ENCODE measurements around the gene HEMGN. TPM values are rescaled to one million over a fixed set of nuclear protein-coding genes. Genes with fewer than 3 reads are reported as not detected.

The HEMGN gene
- total and polyA plus RNA-seq, 2 donors (not counting 1 experiment from before 2014, with no cell fraction given): 0.06 TPM; not detected in 1

- Mint-ChIP-seq H3K4me3 (no peak overlapping the region), H3K9me3 (ENCODE audit: insufficient read depth) (no peaks in the 10 kb centered on the region), H3K27me3 (peaks cover 23% of the 10 kb centered on the region), H3K27ac (no peak overlapping the region), H3K4me1 (peaks cover 6% of the 10 kb centered on the region)
- H3K4me1 ChIP-seq (ENCODE audit: control insufficient read depth in 2 of 2, insufficient read depth in 2 of 2, low read length in 2 of 2): peaks cover 3 to 6% of the 10 kb centered on the region in 2 donors
- no peak for DNase-seq
- no peak overlapping the region for H3K9ac ChIP-seq (ENCODE audit: low read length)
- CTCF ChIA-PET: interaction anchor here (0.9 to 1.5 kb wide), 3 partner anchors 11 to 17 kb away, joined by 3 to 4 read pairs (median 4); no protein-coding TSS in a partner anchor
- TF ChIP-seq EZH2 (IDR thresholded peaks at IDR 0.05; ENCODE audit: borderline replicate concordance, insufficient read depth, low read depth, low read length, poor library complexity, severe bottlenecking): no peak
- TF ChIP-seq, protein P1, sequence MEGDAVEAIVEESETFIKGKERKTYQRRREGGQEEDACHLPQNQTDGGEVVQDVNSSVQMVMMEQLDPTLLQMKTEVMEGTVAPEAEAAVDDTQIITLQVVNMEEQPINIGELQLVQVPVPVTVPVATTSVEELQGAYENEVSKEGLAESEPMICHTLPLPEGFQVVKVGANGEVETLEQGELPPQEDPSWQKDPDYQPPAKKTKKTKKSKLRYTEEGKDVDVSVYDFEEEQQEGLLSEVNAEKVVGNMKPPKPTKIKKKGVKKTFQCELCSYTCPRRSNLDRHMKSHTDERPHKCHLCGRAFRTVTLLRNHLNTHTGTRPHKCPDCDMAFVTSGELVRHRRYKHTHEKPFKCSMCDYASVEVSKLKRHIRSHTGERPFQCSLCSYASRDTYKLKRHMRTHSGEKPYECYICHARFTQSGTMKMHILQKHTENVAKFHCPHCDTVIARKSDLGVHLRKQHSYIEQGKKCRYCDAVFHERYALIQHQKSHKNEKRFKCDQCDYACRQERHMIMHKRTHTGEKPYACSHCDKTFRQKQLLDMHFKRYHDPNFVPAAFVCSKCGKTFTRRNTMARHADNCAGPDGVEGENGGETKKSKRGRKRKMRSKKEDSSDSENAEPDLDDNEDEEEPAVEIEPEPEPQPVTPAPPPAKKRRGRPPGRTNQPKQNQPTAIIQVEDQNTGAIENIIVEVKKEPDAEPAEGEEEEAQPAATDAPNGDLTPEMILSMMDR (IDR thresholded peaks at IDR 0.05): no peak
- no peaks in the 10 kb centered on the region for H3K36me3 ChIP-seq (replicated peaks in 1 of 2; ENCODE audit: control extremely low read depth in 1 of 2, control insufficient read depth in 1 of 2, extremely low read depth in 1 of 2, insufficient read depth in 2 of 2, low read length in 1 of 2)
- no peaks in the 10 kb centered on the region for H3K79me2 ChIP-seq (ENCODE audit: control insufficient read depth, insufficient read depth, low read length)
- ATAC-seq (ENCODE audit: low read depth): no peak
- intact Hi-C loops (cut with micrococcal nuclease): no loop called here
- H4K20me1 ChIP-seq (ENCODE audit: control insufficient read depth, insufficient read depth, low read length, poor library complexity, severe bottlenecking): no peaks in the 10 kb centered on the region
- H3K4me3 ChIP-seq (ENCODE audit: control extremely low read depth in 1 of 5, extremely low read depth in 1 of 5, insufficient read depth in 1 of 5, low read depth in 2 of 5, low read length in 4 of 5): no peak overlapping the region
- H2AFZ ChIP-seq (ENCODE audit: insufficient read depth, low read depth, low read length, poor library complexity, severe bottlenecking): no peak overlapping the region
- no peak overlapping the region for H3K4me2 ChIP-seq (replicated peaks; ENCODE audit: low read depth, low read length, poor library complexity, severe bottlenecking)
- peaks cover 0 to 11% (median 4%) of the 10 kb centered on the region in 4 experiments for H3K27me3 ChIP-seq (replicated peaks in 1 of 4; ENCODE audit: control extremely low read depth in 1 of 4, control insufficient read depth in 3 of 4, insufficient read depth in 4 of 4, low read length in 3 of 4)
- POLR2A ChIA-PET: no interaction called here
- H3K27ac ChIP-seq (ENCODE audit: low read length in 2 of 2): no peak overlapping the region
- no peaks in the 10 kb centered on the region for H3K9me3 ChIP-seq (ENCODE audit: control extremely low read depth in 1 of 3, control insufficient read depth in 2 of 3, insufficient read depth in 1 of 3, low read length in 2 of 3)
Observed at GRCh38 chr9:97936998-97937397, 974 bp downstream of the HEMGN start.

DNA sequence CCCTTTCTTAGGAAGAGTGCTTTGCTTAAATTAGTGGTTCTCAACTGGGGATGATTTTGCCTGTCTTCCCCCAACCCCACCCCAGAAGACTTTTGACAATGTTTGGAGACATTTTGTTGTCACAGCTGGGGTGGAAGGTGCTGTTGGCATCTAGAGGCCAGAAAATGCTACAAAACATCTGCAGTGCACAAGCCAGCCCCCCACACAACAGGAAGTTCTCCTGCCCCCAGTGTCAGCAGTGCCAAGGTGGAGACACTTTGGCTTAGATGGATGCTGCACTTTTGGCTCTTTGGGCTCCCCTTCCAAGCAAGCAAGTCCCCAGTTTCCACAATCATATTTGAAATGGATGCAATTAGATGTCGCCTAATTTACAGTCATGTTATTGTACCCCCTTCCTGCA, 2.7 kb downstream of the HEMGN start:
- WGBS (ENCODE audit: insufficient coverage): no CpG with 5 or more reads among the region's 1 CpG
- Histone ChIP-seq H3K36me3 (replicated peaks in 1 of 2; ENCODE audit: control extremely low read depth in 1 of 2, control insufficient read depth in 1 of 2, extremely low read depth in 1 of 2, insufficient read depth in 2 of 2, low read length in 1 of 2) (no peaks in the 10 kb centered on the region), H3K4me1 (ENCODE audit: control insufficient read depth in 2 of 2, insufficient read depth in 2 of 2, low read length in 2 of 2) (peaks cover 3 to 6% of the 10 kb centered on the region in 2 donors), H3K4me2 (replicated peaks; ENCODE audit: low read depth, low read length, poor library complexity, severe bottlenecking) (no peak overlapping the region), H3K27ac (ENCODE audit: low read length in 2 of 2) (no peak overlapping the region), H2AFZ (ENCODE audit: insufficient read depth, low read depth, low read length, poor library complexity, severe bottlenecking) (no peak overlapping the region), H3K9ac (ENCODE audit: low read length) (no peak overlapping the region), H3K27me3 (replicated peaks in 1 of 4; ENCODE audit: control extremely low read depth in 1 of 4, control insufficient read depth in 3 of 4, insufficient read depth in 4 of 4, low read length in 3 of 4) (peaks cover 0 to 11% (median 4%) of the 10 kb centered on the region in 4 experiments), H4K20me1 (ENCODE audit: control insufficient read depth, insufficient read depth, low read length, poor library complexity, severe bottlenecking) (no peaks in the 10 kb centered on the region), H3K4me3 (ENCODE audit: control extremely low read depth in 1 of 5, extremely low read depth in 1 of 5, insufficient read depth in 1 of 5, low read depth in 2 of 5, low read length in 4 of 5) (no peak overlapping the region), H3K9me3 (ENCODE audit: control extremely low read depth in 1 of 3, control insufficient read depth in 2 of 3, insufficient read depth in 1 of 3, low read length in 2 of 3) (no peaks in the 10 kb centered on the region), H3K79me2 (ENCODE audit: control insufficient read depth, insufficient read depth, low read length) (no peaks in the 10 kb centered on the region)
- intact Hi-C loops (cut with micrococcal nuclease): no loop called here
- no peaks in the 10 kb centered on the region for H3K9me3 Mint-ChIP-seq (ENCODE audit: insufficient read depth)
- TF ChIP-seq EZH2 (IDR thresholded peaks at IDR 0.05; ENCODE audit: borderline replicate concordance, insufficient read depth, low read depth, low read length, poor library complexity, severe bottlenecking): no peak
- TF ChIP-seq, protein P1 (IDR thresholded peaks at IDR 0.05): no peak
- H3K4me1 Mint-ChIP-seq: peaks cover 8% of the 10 kb centered on the region
- no peak overlapping the region for H3K27ac Mint-ChIP-seq
- H3K27me3 Mint-ChIP-seq: peaks cover 22% of the 10 kb centered on the region
- DNase-seq (no peak), ATAC-seq (ENCODE audit: low read depth) (no peak)
- CTCF ChIA-PET: interaction anchor here (0.7 to 0.9 kb wide), 2 partner anchors 9 to 19 kb away, joined by 3 to 4 read pairs; no protein-coding TSS in a partner anchor
- POLR2A ChIA-PET: interaction anchor here (0.5 kb wide), 1 partner anchor 97 kb away, joined by 3 read pairs; no protein-coding TSS in a partner anchor
- H3K4me3 Mint-ChIP-seq: no peak overlapping the region
